Inflammatory macrophage treated with lipopolysaccharide for 1 hour (primary cell): Measurements from ENCODE around the gene GIGYF2.
"Not testable (repeated sequence)": the region's sequence is repeated elsewhere in the genome, so short reads cannot be mapped to it uniquely, and the experiment has no call there.

Experiments used
- DNase-seq, 2 donors: peaks; one replicate each; pipeline ENCODE4 v3.0.0-alpha.2; 2020 to 2022

GIGYF2 gene

GRCh38 chr2:232898592-232899543 lies 201.7 kb downstream of the GIGYF2 start:
- DNase-seq = no peak

GRCh38 chr2:232900811-232901735 lies 203.9 kb downstream of the GIGYF2 start:
- DNase-seq = peak; percentile 4 to 25

GRCh38 chr2:232901736-232902578 lies 204.8 kb downstream of the GIGYF2 start:
- DNase-seq = peak; percentile 53 to 56

GRCh38 chr2:232903989-232904388 lies 206.9 kb downstream of the GIGYF2 start:
- DNase-seq = no peak

GRCh38 chr2:232906867-232907717 lies 210.0 kb downstream of the GIGYF2 start:
- not testable (repeated sequence) for DNase-seq

- not testable (repeated sequence) for DNase-seq
These were observed 210.6 kb downstream of the GIGYF2 start for GRCh38 chr2:232907718-232908085.

- DNase-seq = no peak
These were observed 211.6 kb downstream of the GIGYF2 start for GRCh38 chr2:232908695-232909094.
